ENCODE data around the gene RGR.

RGR gene

GRCh38 chr10:84290235-84290634, 45.4 kb downstream of the RGR start:
- no peak overlapping the region for H3K9ac ChIP-seq (ENCODE audit: low read depth, low read length)
- H3K9me3 ChIP-seq (ENCODE audit: control insufficient read depth, insufficient read depth, low read length): no peaks in the 10 kb centered on the region
- H3K36me3 ChIP-seq (ENCODE audit: insufficient read depth, low read length): no peaks in the 10 kb centered on the region
- H3K4me1 ChIP-seq (ENCODE audit: insufficient read depth, low read length): no peaks in the 10 kb centered on the region

- Histone ChIP-seq H3K4me1 (ENCODE audit: insufficient read depth, low read length) (peaks cover 6% of the 10 kb centered on the region), H3K36me3 (ENCODE audit: insufficient read depth, low read length) (no peaks in the 10 kb centered on the region), H3K9me3 (ENCODE audit: control insufficient read depth, insufficient read depth, low read length) (no peaks in the 10 kb centered on the region), H3K9ac (ENCODE audit: low read depth, low read length) (no peak overlapping the region)
Measured at GRCh38 chr10:84291384-84291783, 46.5 kb downstream of the RGR start.

GRCh38 chr10:84292502-84292901, 47.6 kb downstream of the RGR start:
- H3K4me1 ChIP-seq (ENCODE audit: insufficient read depth, low read length): peaks cover 11% of the 10 kb centered on the region
- no peak overlapping the region for H3K9ac ChIP-seq (ENCODE audit: low read depth, low read length)
- no peaks in the 10 kb centered on the region for H3K9me3 ChIP-seq (ENCODE audit: control insufficient read depth, insufficient read depth, low read length)

GRCh38 chr10:84293171-84293570, 48.3 kb downstream of the RGR start:
- Histone ChIP-seq H3K9me3 (ENCODE audit: control insufficient read depth, insufficient read depth, low read length) (no peaks in the 10 kb centered on the region), H3K9ac (ENCODE audit: low read depth, low read length) (no peak overlapping the region), H3K36me3 (ENCODE audit: insufficient read depth, low read length) (no peaks in the 10 kb centered on the region), H3K4me1 (ENCODE audit: insufficient read depth, low read length) (peaks cover 11% of the 10 kb centered on the region)

More at GRCh38 chr10:84292502-84292901, 47.6 kb downstream of the RGR start:
- no peaks in the 10 kb centered on the region for H3K36me3 ChIP-seq (ENCODE audit: insufficient read depth, low read length)

GRCh38 chr10:84293574-84294016, 48.7 kb downstream of the RGR start:
- no peak overlapping the region for H3K9ac ChIP-seq (ENCODE audit: low read depth, low read length)
- H3K9me3 ChIP-seq (ENCODE audit: control insufficient read depth, insufficient read depth, low read length): no peaks in the 10 kb centered on the region
- H3K36me3 ChIP-seq (ENCODE audit: insufficient read depth, low read length): no peaks in the 10 kb centered on the region
- H3K4me1 ChIP-seq (ENCODE audit: insufficient read depth, low read length): peaks cover 11% of the 10 kb centered on the region

- H3K4me1 ChIP-seq (ENCODE audit: insufficient read depth, low read length): peaks cover 11% of the 10 kb centered on the region
- no peaks in the 10 kb centered on the region for H3K9me3 ChIP-seq (ENCODE audit: control insufficient read depth, insufficient read depth, low read length)
- H3K36me3 ChIP-seq (ENCODE audit: insufficient read depth, low read length): no peaks in the 10 kb centered on the region
- H3K9ac ChIP-seq (ENCODE audit: low read depth, low read length): no peak overlapping the region
Measured at GRCh38 chr10:84294766-84295447, 50.1 kb downstream of the RGR start.

- peaks cover 11% of the 10 kb centered on the region for H3K4me1 ChIP-seq (ENCODE audit: insufficient read depth, low read length)
- H3K9ac ChIP-seq (ENCODE audit: low read depth, low read length): no peak overlapping the region
- H3K36me3 ChIP-seq (ENCODE audit: insufficient read depth, low read length): no peaks in the 10 kb centered on the region
- no peaks in the 10 kb centered on the region for H3K9me3 ChIP-seq (ENCODE audit: control insufficient read depth, insufficient read depth, low read length)
Measured at GRCh38 chr10:84296091-84296981, 51.5 kb downstream of the RGR start.

- no peak overlapping the region for H3K9ac ChIP-seq (ENCODE audit: low read depth, low read length)
- H3K36me3 ChIP-seq (ENCODE audit: insufficient read depth, low read length): no peaks in the 10 kb centered on the region
- no peaks in the 10 kb centered on the region for H3K9me3 ChIP-seq (ENCODE audit: control insufficient read depth, insufficient read depth, low read length)
- H3K4me1 ChIP-seq (ENCODE audit: insufficient read depth, low read length): peaks cover 17% of the 10 kb centered on the region
Measured at GRCh38 chr10:84298057-84298456, 53.2 kb downstream of the RGR start.

- no peak overlapping the region for H3K9ac ChIP-seq (ENCODE audit: low read depth, low read length)
- H3K4me1 ChIP-seq (ENCODE audit: insufficient read depth, low read length): peaks cover 6% of the 10 kb centered on the region
- no peaks in the 10 kb centered on the region for H3K9me3 ChIP-seq (ENCODE audit: control insufficient read depth, insufficient read depth, low read length)
- H3K36me3 ChIP-seq (ENCODE audit: insufficient read depth, low read length): no peaks in the 10 kb centered on the region
Measured at GRCh38 chr10:84302223-84302622, 57.4 kb downstream of the RGR start.

GRCh38 chr10:84306751-84307384, 62.0 kb downstream of the RGR start:
- Histone ChIP-seq H3K36me3 (ENCODE audit: insufficient read depth, low read length) (no peaks in the 10 kb centered on the region), H3K9me3 (ENCODE audit: control insufficient read depth, insufficient read depth, low read length) (no peaks in the 10 kb centered on the region), H3K9ac (ENCODE audit: low read depth, low read length) (no peak overlapping the region), H3K4me1 (ENCODE audit: insufficient read depth, low read length) (peaks cover 23% of the 10 kb centered on the region)

GRCh38 chr10:84308021-84308420, 63.2 kb downstream of the RGR start:
- Histone ChIP-seq H3K4me1 (ENCODE audit: insufficient read depth, low read length) (peaks cover 17% of the 10 kb centered on the region), H3K36me3 (ENCODE audit: insufficient read depth, low read length) (no peaks in the 10 kb centered on the region), H3K9ac (ENCODE audit: low read depth, low read length) (no peak overlapping the region), H3K9me3 (ENCODE audit: control insufficient read depth, insufficient read depth, low read length) (no peaks in the 10 kb centered on the region)

GRCh38 chr10:84308481-84309304, 63.8 kb downstream of the RGR start:
- H3K9me3 ChIP-seq (ENCODE audit: control insufficient read depth, insufficient read depth, low read length): no peaks in the 10 kb centered on the region
- H3K4me1 ChIP-seq (ENCODE audit: insufficient read depth, low read length): peaks cover 17% of the 10 kb centered on the region
- no peaks in the 10 kb centered on the region for H3K36me3 ChIP-seq (ENCODE audit: insufficient read depth, low read length)
- H3K9ac ChIP-seq (ENCODE audit: low read depth, low read length): no peak overlapping the region

Measured in ES-I3 (cell line).